Colonic mucosa (tissue), 4 donors: ENCODE data around the gene AUTS2. TPM values are rescaled to one million over a fixed set of nuclear protein-coding genes. Genes with fewer than 3 reads are reported as not detected.

Source experiments
- DNase-seq: peaks from one replicate; pipeline ENCODE4 v3.0.0-alpha.2; 2020
- H3K27ac ChIP-seq: fragments of 200-600 bp; one replicate; pipeline ENCODE4 v1.8.0; 2021
- H3K27me3 ChIP-seq: fragments of 200-600 bp; one replicate; pipeline ENCODE4 v1.8.0; 2021
- H3K36me3 ChIP-seq: fragments of 200-600 bp; one replicate; pipeline ENCODE4 v1.8.0; 2021
- H3K4me1 ChIP-seq: fragments of 200-600 bp; one replicate; pipeline ENCODE4 v1.8.0; 2021; ENCODE audit warnings: mild to moderate bottlenecking
- H3K4me3 ChIP-seq: fragments of 200-600 bp; one replicate; pipeline ENCODE4 v1.8.0; 2021
- H3K9ac ChIP-seq, 2 donors: one replicate each; pipeline ENCODE4 v1.7.0; 2013; ENCODE audit warnings: control low read depth in 2 of 2, low read depth in 2 of 2, low read length in 2 of 2
- H3K9me3 ChIP-seq: fragments of 200-600 bp; one replicate; pipeline ENCODE4 v1.8.0; 2021
- intact Hi-C: fragments of 100-400 bp; cut with DNase I; formaldehyde crosslinking; loops from one replicate; pipeline ENCODE4 v1.14.1; 2022
- total RNA-seq, 2 donors: library from RNA; stranded (reverse); fragmentation: NEBNext Ultra II Directional in 1 of 2; extraction: Animal tissue kit (Norgen Biotek cat#: 25700) in 1 of 2; gene quantifications; one replicate each; pipeline ENCODE4 v1.2.1, GENCODE V29; 2021
- TF ChIP-seq, protein P1 (sequence below): fragments of 200-600 bp; IDR thresholded peaks from one replicate; pipeline ENCODE4 v1.8.0; 2022; ENCODE audit warnings: antibody characterized with exemption, mild to moderate bottlenecking
- donor health status: healthy.
- donor health status: DM: no; HTN: no; CAD: no.
- donor health status: DM: no; HTN: no; CAD: no.

The AUTS2 gene
- total RNA-seq, 2 donors from 2014 or later: 39.8 to 42.3 TPM

DNA sequence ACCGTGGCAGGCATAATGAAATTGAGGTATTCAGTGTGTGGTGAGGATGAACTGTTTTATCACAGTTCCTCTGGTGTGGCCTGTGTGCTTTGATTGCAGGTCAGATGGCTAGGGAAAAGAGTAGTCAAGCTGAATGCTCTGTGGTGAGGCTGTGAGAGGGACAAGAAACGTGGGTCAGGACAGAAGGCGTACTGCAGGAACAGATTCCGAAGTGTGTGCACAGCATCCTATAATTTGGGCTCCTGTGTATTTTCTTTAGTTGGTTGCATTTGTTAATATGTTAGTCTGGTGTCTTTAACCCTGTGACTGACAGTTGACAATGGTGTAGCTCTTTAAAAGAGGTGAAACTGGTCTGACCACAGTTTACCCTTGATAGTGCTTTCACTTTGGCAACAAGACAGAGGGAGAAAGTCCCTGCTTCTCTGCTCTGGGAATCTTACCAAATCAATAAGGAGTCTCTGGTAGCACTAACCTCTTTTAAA is 76.5 kb downstream of the AUTS2 start:
- Histone ChIP-seq H3K4me1 (no peaks in the 10 kb centered on the region), H3K27me3 (no peaks in the 10 kb centered on the region), H3K27ac (no peak overlapping the region), H3K36me3 (no peaks in the 10 kb centered on the region), H3K9ac (no peak overlapping the region), H3K9me3 (no peaks in the 10 kb centered on the region), H3K4me3 (no peak overlapping the region)
- DNase-seq: no peak
- intact Hi-C loops: no loop called here
- TF ChIP-seq, protein P1, sequence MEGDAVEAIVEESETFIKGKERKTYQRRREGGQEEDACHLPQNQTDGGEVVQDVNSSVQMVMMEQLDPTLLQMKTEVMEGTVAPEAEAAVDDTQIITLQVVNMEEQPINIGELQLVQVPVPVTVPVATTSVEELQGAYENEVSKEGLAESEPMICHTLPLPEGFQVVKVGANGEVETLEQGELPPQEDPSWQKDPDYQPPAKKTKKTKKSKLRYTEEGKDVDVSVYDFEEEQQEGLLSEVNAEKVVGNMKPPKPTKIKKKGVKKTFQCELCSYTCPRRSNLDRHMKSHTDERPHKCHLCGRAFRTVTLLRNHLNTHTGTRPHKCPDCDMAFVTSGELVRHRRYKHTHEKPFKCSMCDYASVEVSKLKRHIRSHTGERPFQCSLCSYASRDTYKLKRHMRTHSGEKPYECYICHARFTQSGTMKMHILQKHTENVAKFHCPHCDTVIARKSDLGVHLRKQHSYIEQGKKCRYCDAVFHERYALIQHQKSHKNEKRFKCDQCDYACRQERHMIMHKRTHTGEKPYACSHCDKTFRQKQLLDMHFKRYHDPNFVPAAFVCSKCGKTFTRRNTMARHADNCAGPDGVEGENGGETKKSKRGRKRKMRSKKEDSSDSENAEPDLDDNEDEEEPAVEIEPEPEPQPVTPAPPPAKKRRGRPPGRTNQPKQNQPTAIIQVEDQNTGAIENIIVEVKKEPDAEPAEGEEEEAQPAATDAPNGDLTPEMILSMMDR: no peak

DNA sequence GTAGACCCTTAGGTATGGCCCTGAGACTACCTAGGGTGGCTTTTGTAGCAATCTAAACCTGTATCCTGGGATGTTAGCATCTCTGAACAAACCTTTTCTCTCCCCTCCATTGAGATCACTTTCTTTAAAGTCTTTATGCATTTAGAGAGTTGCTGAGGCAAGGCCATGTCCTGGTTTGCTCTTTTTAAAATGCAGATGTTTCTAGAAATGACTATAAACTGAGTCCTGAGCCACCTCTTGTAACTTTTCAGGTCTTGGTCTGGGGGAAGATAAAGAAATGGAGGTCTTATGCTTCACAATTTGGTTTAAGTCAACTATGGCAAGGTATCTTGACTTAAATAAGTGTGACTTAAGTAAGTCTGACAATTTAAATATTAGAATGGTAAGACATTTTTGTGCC is 78.0 kb downstream of the AUTS2 start:
- Histone ChIP-seq H3K36me3 (no peaks in the 10 kb centered on the region), H3K9ac (no peak overlapping the region), H3K27ac (no peak overlapping the region), H3K4me3 (no peak overlapping the region), H3K27me3 (no peaks in the 10 kb centered on the region), H3K4me1 (no peaks in the 10 kb centered on the region), H3K9me3 (no peaks in the 10 kb centered on the region)
- intact Hi-C loops: no loop called here
- no peak for DNase-seq
- TF ChIP-seq, protein P1: no peak

DNA sequence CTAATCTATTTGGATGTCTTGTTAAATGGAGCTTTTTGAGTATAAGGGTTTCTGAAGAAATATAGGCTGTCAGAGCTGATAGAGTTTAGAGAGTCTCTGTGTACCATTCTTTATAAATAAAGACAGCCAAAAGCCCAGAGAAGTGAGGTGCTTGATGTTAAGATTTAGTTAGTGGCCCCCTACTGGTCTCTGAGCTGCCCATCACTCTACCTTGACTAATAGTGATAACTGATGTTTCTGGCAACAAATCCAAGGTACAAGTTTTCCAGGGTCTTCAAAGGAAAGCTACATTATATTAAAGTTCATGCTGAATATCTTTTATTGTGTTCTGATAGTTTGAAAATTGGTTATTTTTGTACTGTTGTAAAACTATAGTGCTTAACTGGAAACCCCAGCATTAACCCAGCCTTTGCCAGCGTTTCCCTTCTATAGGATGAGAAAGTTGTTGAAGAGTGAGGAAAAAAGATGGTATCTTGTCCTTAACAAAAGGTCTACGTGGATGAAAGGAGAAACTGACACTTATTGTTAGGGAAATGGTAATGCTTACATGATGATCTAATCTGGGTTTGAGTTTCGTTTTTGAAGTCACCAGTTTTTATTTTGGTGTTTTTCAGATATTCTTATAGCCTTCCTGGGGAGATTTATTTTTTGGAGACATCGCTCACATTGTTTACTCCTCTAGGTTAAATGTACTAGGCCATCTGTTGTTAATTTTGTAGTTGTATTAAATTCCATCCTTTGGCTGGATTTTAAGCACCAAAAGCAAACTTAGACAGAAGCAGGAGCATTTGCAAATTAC is 79.0 kb downstream of the AUTS2 start:
- Histone ChIP-seq H3K9me3 (no peaks in the 10 kb centered on the region), H3K27ac (no peak overlapping the region), H3K36me3 (no peaks in the 10 kb centered on the region), H3K4me3 (no peak overlapping the region), H3K9ac (no peak overlapping the region), H3K4me1 (no peaks in the 10 kb centered on the region), H3K27me3 (no peaks in the 10 kb centered on the region)
- intact Hi-C loops: no loop called here
- TF ChIP-seq, protein P1: no peak
- DNase-seq: no peak

DNA sequence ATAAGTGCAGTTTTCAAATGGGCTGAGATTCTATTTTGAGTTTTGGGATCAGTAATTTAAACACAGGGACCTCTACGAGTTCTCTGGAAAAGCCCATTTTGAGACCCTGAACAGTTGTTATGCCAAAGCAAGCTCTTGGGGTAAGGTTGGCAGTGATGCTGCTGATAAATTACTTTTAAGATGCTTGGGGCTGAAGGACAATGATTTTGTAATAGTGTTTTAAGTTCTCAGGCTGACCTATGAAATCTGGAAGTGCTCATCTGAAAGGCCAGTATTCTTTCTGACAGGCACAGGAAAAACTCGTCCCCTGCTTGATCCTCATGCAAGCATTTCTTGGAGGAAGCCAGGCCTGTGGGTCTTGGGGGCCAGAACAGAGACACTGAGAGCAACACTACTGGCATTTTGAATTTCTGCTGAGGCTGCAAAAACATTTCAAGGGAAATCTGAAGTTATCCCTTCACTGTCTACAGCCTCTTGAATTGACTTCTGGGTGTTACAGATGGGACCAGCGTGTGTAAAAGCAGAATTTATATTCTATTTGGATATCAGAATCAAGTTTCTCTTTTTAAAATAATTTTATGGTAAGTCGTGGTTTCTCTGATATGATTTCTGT is 79.7 kb downstream of the AUTS2 start:
- no peak overlapping the region for H3K27ac ChIP-seq
- no peaks in the 10 kb centered on the region for H3K4me1 ChIP-seq
- TF ChIP-seq, protein P1: no peak
- no peak for DNase-seq
- no peaks in the 10 kb centered on the region for H3K27me3 ChIP-seq
- no peak overlapping the region for H3K9ac ChIP-seq
- no peaks in the 10 kb centered on the region for H3K9me3 ChIP-seq
- H3K36me3 ChIP-seq: no peaks in the 10 kb centered on the region
- intact Hi-C loops: no loop called here
- no peak overlapping the region for H3K4me3 ChIP-seq

DNA sequence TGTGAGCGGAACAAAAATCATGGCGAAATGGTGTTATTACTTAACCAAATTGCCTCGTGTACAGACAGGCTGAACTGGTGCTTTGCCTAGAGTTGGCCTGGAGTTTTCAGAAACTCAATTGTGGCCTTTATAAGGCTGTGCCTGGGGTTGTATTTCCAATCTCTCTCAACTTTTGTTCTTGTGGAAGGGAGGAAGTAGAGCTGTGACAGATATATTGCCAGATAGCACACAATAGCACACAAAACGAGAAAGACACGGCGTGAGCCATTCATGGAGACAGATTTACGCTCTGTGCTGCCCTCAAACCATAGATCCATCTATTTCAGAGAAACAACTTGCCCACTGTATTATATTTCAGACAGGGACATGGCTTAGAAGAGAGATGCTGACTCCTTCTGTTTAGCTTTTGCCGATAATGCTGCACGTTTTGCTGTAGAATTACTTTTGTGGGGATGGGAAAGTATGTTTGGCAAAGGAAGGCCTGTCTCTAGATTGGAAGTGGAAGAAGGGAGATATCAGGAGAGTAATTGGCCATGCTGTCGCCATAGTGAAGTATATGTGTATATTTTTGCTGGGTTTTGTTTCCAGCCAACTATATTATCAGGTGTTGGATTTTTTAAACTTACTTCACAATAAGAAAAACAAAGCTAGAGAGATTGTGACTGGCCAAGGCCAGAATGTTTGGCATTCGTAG is 80.4 kb downstream of the AUTS2 start:
- DNase-seq: no peak
- TF ChIP-seq, protein P1: no peak
- no peaks in the 10 kb centered on the region for H3K9me3 ChIP-seq
- no peaks in the 10 kb centered on the region for H3K27me3 ChIP-seq
- no peak overlapping the region for H3K9ac ChIP-seq
- H3K4me1 ChIP-seq: no peaks in the 10 kb centered on the region
- no peak overlapping the region for H3K4me3 ChIP-seq
- H3K27ac ChIP-seq: no peak overlapping the region
- intact Hi-C loops: no loop called here
- H3K36me3 ChIP-seq: no peaks in the 10 kb centered on the region
